ENCODE measurements around the gene RPS6KB2. TPM values are rescaled to one million over a fixed set of nuclear protein-coding genes. Genes with fewer than 3 reads are reported as not detected.
A peak's percentile ranks its signal among the peaks of the same experiment; 100 is the strongest.

RPS6KB2 gene
- total and polyA plus RNA-seq, 9 of the 15 experiments (the other 6 are each of a cell fraction or from before 2014, with no cell fraction given): 0.42 to 122 (median 82.6) TPM

GRCh38 chr11:67468759-67469507 lies 40.6 kb downstream of the RPS6KB2 start, which contains the start of gene TMEM134 (continued):
- peak; percentile 68; the same call in 1 of the 2 replicates for TF ChIP-seq EP400 (IDR thresholded peaks at IDR 0.05)
- peak; percentile 24 to 91; a peak in 2 of 4 replicates for TF ChIP-seq ZMIZ1 (IDR thresholded peaks at IDR 0.05; ENCODE audit: low read depth in 2 of 2, low read length in 2 of 2)
- TF ChIP-seq POLR2B (IDR thresholded peaks at IDR 0.05; ENCODE audit: low read depth, partially characterized antibody): peak; percentile 61
- TF ChIP-seq CREM (IDR thresholded peaks at IDR 0.05; ENCODE audit: low read depth): peak; percentile 93
- TF ChIP-seq ZBTB7A (IDR thresholded peaks at IDR 0.05; ENCODE audit: borderline replicate concordance, control insufficient read depth, low read depth, low read length): peak; percentile 98
- TF ChIP-seq ZNF511 (CRISPR knock-in tag; IDR thresholded peaks at IDR 0.05): peak; percentile 38; the same call in 1 of the 2 replicates
- TF ChIP-seq C11orf30 (IDR thresholded peaks at IDR 0.05; ENCODE audit: low read depth): peak; percentile 60
- 0 out of 2 replicates have a peak, but pooled peaks have one; percentile 18 for TF ChIP-seq RNF2 (IDR thresholded peaks at IDR 0.05)
- TF ChIP-seq ZNF263 (CRISPR knock-in tag; IDR thresholded peaks at IDR 0.05; ENCODE audit: borderline replicate concordance): 0 out of 2 replicates have a peak, but pooled peaks have one; percentile 26
- no peak for TF ChIP-seq NFRKB (IDR thresholded peaks at IDR 0.05; ENCODE audit: low read depth)
- peak; percentile 60; the same call in 1 of the 2 replicates for TF ChIP-seq ZFX (CRISPR knock-in tag; IDR thresholded peaks at IDR 0.05)
- TF ChIP-seq PHF8 (IDR thresholded peaks at IDR 0.05; ENCODE audit: borderline replicate concordance, low read length): peak; percentile 87; the same call in 1 of the 2 replicates
- peak; percentile 81 for TF ChIP-seq TOE1 (IDR thresholded peaks at IDR 0.05; ENCODE audit: borderline replicate concordance)
- no peak for TF ChIP-seq TOE1 (CRISPR knock-in tag; IDR thresholded peaks at IDR 0.05; ENCODE audit: borderline replicate concordance, low read depth)
- peak; percentile 45; the same call in 1 of the 2 replicates for TF ChIP-seq JUND (IDR thresholded peaks at IDR 0.05; ENCODE audit: borderline replicate concordance, low read depth, low read length)
- TF ChIP-seq JUND (tag; IDR thresholded peaks at IDR 0.05; ENCODE audit: borderline replicate concordance, low read depth, low read length): peak; percentile 56; the same call in 1 of the 3 replicates
- peak; percentile 66 for TF ChIP-seq USF1 (CRISPR knock-in tag; IDR thresholded peaks at IDR 0.05)
- TF ChIP-seq FOXP1 (CRISPR knock-in tag; IDR thresholded peaks at IDR 0.05): peak; percentile 42; the same call in 1 of the 2 replicates

Measured in K562 (cell line).